Measurements from ENCODE around the gene MYO1E. TPM values are rescaled to one million over a fixed set of nuclear protein-coding genes. Genes with fewer than 3 reads are reported as not detected.

MYO1E gene
- total and polyA plus RNA-seq, 2 of the 8 experiments (the other 6 are each of a cell fraction or from before 2014, with no cell fraction given), result 19.6 to 142 TPM

GRCh38 chr15:59196416-59196815 is 176.3 kb downstream of the MYO1E start:
- CTCF ChIA-PET (ENCODE audit: partially characterized antibody), result interaction anchor here (0.7 kb wide), 1 partner anchor 1427 kb away, joined by 4 read pairs; no protein-coding TSS in a partner anchor
- Histone ChIP-seq H3K4me2 (ENCODE audit: insufficient read depth in 1 of 2, low read depth in 2 of 2, low read length in 2 of 2) (no peak overlapping the region), H3K36me3 (ENCODE audit: control insufficient read depth in 2 of 4, insufficient read depth in 4 of 4, low read length in 3 of 4) (peaks cover 7 to 65% (median 21%) of the 10 kb centered on the region in 4 experiments; a peak in 7 of 8 replicates)
- no peak for TF ChIP-seq TAF1 (IDR thresholded peaks at IDR 0.05; ENCODE audit: low read depth, low read length)
- no peak for TF ChIP-seq CHD2 (IDR thresholded peaks at IDR 0.05; ENCODE audit: low read length)
- no peak for TF ChIP-seq RBBP5 (IDR thresholded peaks at IDR 0.05; ENCODE audit: borderline replicate concordance, low read depth, low read length)
- no peak for TF ChIP-seq SP4 (IDR thresholded peaks at IDR 0.05; ENCODE audit: low read length)
- TF ChIP-seq MAFK (IDR thresholded peaks at IDR 0.05; ENCODE audit: low read depth, low read length), result no peak
- TF ChIP-seq BACH1 (IDR thresholded peaks at IDR 0.05; ENCODE audit: low read length), result no peak
- TF ChIP-seq ZNF274 (IDR thresholded peaks at IDR 0.05; ENCODE audit: borderline replicate concordance, extremely low read depth, low read length), result no peak
- TF ChIP-seq SIX5 (IDR thresholded peaks at IDR 0.05; ENCODE audit: low read depth, low read length), result no peak
- no peak for TF ChIP-seq RFX5 (IDR thresholded peaks at IDR 0.05; ENCODE audit: borderline replicate concordance, low read depth, low read length)
- TF ChIP-seq JUND (IDR thresholded peaks at IDR 0.05; ENCODE audit: low read length), result no peak
- TF ChIP-seq RNF2 (IDR thresholded peaks at IDR 0.05; ENCODE audit: borderline replicate concordance, low read depth, low read length, missing control alignments, poor library complexity, severe bottlenecking), result no peak
- TF ChIP-seq KDM5A (IDR thresholded peaks at IDR 0.05; ENCODE audit: low read length), result no peak
- TF ChIP-seq BRCA1 (IDR thresholded peaks at IDR 0.05; ENCODE audit: low read depth, low read length), result no peak
- no peak for TF ChIP-seq SP2 (IDR thresholded peaks at IDR 0.05; ENCODE audit: low read length)

More at GRCh38 chr15:59196416-59196815, 176.3 kb downstream of the MYO1E start:
- Histone ChIP-seq H2BK20ac (ENCODE audit: low read length) (no peak overlapping the region), H3K4me1 (replicated peaks in 1 of 4; ENCODE audit: control insufficient read depth in 3 of 4, insufficient read depth in 4 of 4, low read length in 3 of 4) (no peaks in the 10 kb centered on the region), H3K4ac (replicated peaks; ENCODE audit: insufficient read length, low read depth, low read length) (no peak overlapping the region), H3K14ac (ENCODE audit: insufficient read length) (no peak overlapping the region), H3K23me2 (ENCODE audit: low read depth, low read length) (no peaks in the 10 kb centered on the region), H3K79me2 (ENCODE audit: control insufficient read depth in 1 of 2, insufficient read depth in 2 of 2, low read length in 2 of 2) (no peaks in the 10 kb centered on the region), H2AFZ (ENCODE audit: low read length) (no peak overlapping the region), H3K79me1 (ENCODE audit: low read depth, low read length) (no peaks in the 10 kb centered on the region), H3K9ac (replicated peaks in 1 of 4; ENCODE audit: extremely low read depth in 1 of 4, low read depth in 3 of 4, low read length in 3 of 4) (no peak overlapping the region), H3K18ac (ENCODE audit: extremely low read depth, low read length) (no peak overlapping the region), H2BK12ac (ENCODE audit: low read depth, low read length) (no peak overlapping the region), H2BK5ac (ENCODE audit: low read depth, low read length) (no peak overlapping the region), H3K27me3 (replicated peaks in 1 of 4; ENCODE audit: control insufficient read depth in 3 of 4, extremely low read depth in 1 of 4, insufficient read depth in 3 of 4, low read length in 3 of 4) (no peaks in the 10 kb centered on the region; a peak in 1 of 7 replicates), H4K5ac (ENCODE audit: insufficient read length, low read depth, low read length) (no peak overlapping the region), H3K9me3 (ENCODE audit: insufficient read depth in 2 of 2, low read depth in 1 of 2, low read length in 1 of 2) (no peaks in the 10 kb centered on the region), H2BK120ac (replicated peaks; ENCODE audit: low read depth, low read length) (no peak overlapping the region), H2BK15ac (ENCODE audit: low read length) (no peak overlapping the region), H3K27ac (ENCODE audit: low read depth, low read length) (no peak overlapping the region), H4K20me1 (replicated peaks in 1 of 2; ENCODE audit: control insufficient read depth in 1 of 2, insufficient read depth in 2 of 2, low read length in 2 of 2) (no peaks in the 10 kb centered on the region), H4K91ac (replicated peaks; ENCODE audit: insufficient read length, low read length) (no peak overlapping the region), H3K56ac (replicated peaks; ENCODE audit: insufficient read length, low read depth, low read length) (no peak overlapping the region), H3K4me3 (ENCODE audit: extremely low read depth in 1 of 4, insufficient read depth in 2 of 4, low read depth in 3 of 4, low read length in 4 of 4) (no peak overlapping the region), H2AK5ac (ENCODE audit: low read depth, low read length) (no peak overlapping the region), H4K8ac (ENCODE audit: extremely low read depth, insufficient read depth, low read length) (no peak overlapping the region), H3K23ac (ENCODE audit: insufficient read length) (no peak overlapping the region)
- FAIRE-seq (no peak), DNase-seq (ENCODE audit: low read depth in 1 of 2, low spot score in 2 of 2) (no peak)
- POLR2A ChIA-PET (ENCODE audit: partially characterized antibody), result no interaction called here
- WGBS, 2 experiments (ENCODE audit: extremely low coverage in 1 of 2, insufficient coverage in 1 of 2, insufficient read length in 1 of 2, insufficient replicate concordance in 2 of 2, low coverage in 1 of 2, low lambda C conversion rate in 2 of 2, missing lambda C conversion rate in 1 of 2), result 90% methylated on average over 2 of the region's 2 CpGs; no CpG with 5 or more reads in 1 of the 2 experiments
